Osteocyte (in vitro differentiated cells): ENCODE measurements around the gene CWC27. TPM values are rescaled to one million over a fixed set of nuclear protein-coding genes. Genes with fewer than 3 reads are reported as not detected.

ENCODE experiments used
- DNase-seq: peaks from one replicate; pipeline ENCODE4 v3.0.0; 2021; ENCODE audit warnings: mixed read lengths; ENCODE audit not compliant: unreplicated experiment; ENCODE audit errors: extremely low spot score
- H3K27ac Mint-ChIP-seq: one replicate; pipeline ENCODE4 v1.8.0; 2021; ENCODE audit warnings: mild to moderate bottlenecking, mixed read lengths; ENCODE audit not compliant: unreplicated experiment
- H3K27me3 Mint-ChIP-seq: one replicate; pipeline ENCODE4 v1.8.0; 2021; ENCODE audit warnings: mixed read lengths; ENCODE audit not compliant: unreplicated experiment
- H3K36me3 Mint-ChIP-seq: one replicate; pipeline ENCODE4 v1.8.0; 2021; ENCODE audit warnings: mixed read lengths; ENCODE audit not compliant: unreplicated experiment
- H3K4me1 Mint-ChIP-seq: one replicate; pipeline ENCODE4 v1.8.0; 2021; ENCODE audit warnings: mixed read lengths; ENCODE audit not compliant: unreplicated experiment
- H3K4me3 Mint-ChIP-seq: one replicate; pipeline ENCODE4 v1.8.0; 2021; ENCODE audit warnings: mild to moderate bottlenecking, moderate library complexity, mixed read lengths; ENCODE audit not compliant: unreplicated experiment
- H3K9me3 Mint-ChIP-seq: one replicate; pipeline ENCODE4 v1.8.0; 2021; ENCODE audit warnings: mixed read lengths; ENCODE audit not compliant: unreplicated experiment
- CTCF ChIP-seq: fragments of 200-600 bp; sonication (generic); IDR thresholded peaks from 2 replicates; pipeline ENCODE4 v1.5.0; 2021; ENCODE audit warnings: antibody characterized with exemption, mild to moderate bottlenecking, moderate library complexity
- total RNA-seq: library from RNA; stranded (reverse); gene quantifications from 2 replicates; pipeline ENCODE4 v1.2.1, GENCODE V29; 2021

CWC27 gene
- total RNA-seq, 1 donor from 2014 or later: 24.7 TPM

- no peak for DNase-seq
- peaks cover 21% of the 10 kb centered on the region for H3K36me3 Mint-ChIP-seq
- TF ChIP-seq CTCF: no peak
- H3K27me3 Mint-ChIP-seq: no peaks in the 10 kb centered on the region
- no peaks in the 10 kb centered on the region for H3K9me3 Mint-ChIP-seq
- no peak overlapping the region for H3K4me3 Mint-ChIP-seq
- no peaks in the 10 kb centered on the region for H3K4me1 Mint-ChIP-seq
- no peak overlapping the region for H3K27ac Mint-ChIP-seq
These were observed 25.9 kb upstream of the CWC27 start for GRCh38 chr5:64742821-64743220.

- H3K4me3 Mint-ChIP-seq: no peak overlapping the region
- H3K27ac Mint-ChIP-seq: no peak overlapping the region
- no peaks in the 10 kb centered on the region for H3K27me3 Mint-ChIP-seq
- no peak for TF ChIP-seq CTCF
- no peak for DNase-seq
- no peaks in the 10 kb centered on the region for H3K4me1 Mint-ChIP-seq
- no peaks in the 10 kb centered on the region for H3K9me3 Mint-ChIP-seq
- H3K36me3 Mint-ChIP-seq: peaks cover 12% of the 10 kb centered on the region
These were observed 23.8 kb upstream of the CWC27 start for GRCh38 chr5:64744914-64745313.

- peaks cover 10% of the 10 kb centered on the region for H3K36me3 Mint-ChIP-seq
- no peak overlapping the region for H3K4me3 Mint-ChIP-seq
- no peak for DNase-seq
- TF ChIP-seq CTCF: no peak
- no peaks in the 10 kb centered on the region for H3K9me3 Mint-ChIP-seq
- no peaks in the 10 kb centered on the region for H3K4me1 Mint-ChIP-seq
- H3K27ac Mint-ChIP-seq: no peak overlapping the region
- H3K27me3 Mint-ChIP-seq: no peaks in the 10 kb centered on the region
These were observed 22.3 kb upstream of the CWC27 start for GRCh38 chr5:64746446-64746845.

- Mint-ChIP-seq H3K36me3 (peaks cover 13% of the 10 kb centered on the region), H3K9me3 (no peaks in the 10 kb centered on the region), H3K27me3 (no peaks in the 10 kb centered on the region), H3K27ac (no peak overlapping the region), H3K4me3 (no peak overlapping the region), H3K4me1 (no peaks in the 10 kb centered on the region)
- DNase-seq: no peak
- no peak for TF ChIP-seq CTCF
These were observed 19.3 kb upstream of the CWC27 start for GRCh38 chr5:64749385-64749784.

GRCh38 chr5:64754066-64754465 lies 14.7 kb upstream of the CWC27 start:
- Mint-ChIP-seq H3K4me1 (peaks cover 6% of the 10 kb centered on the region), H3K4me3 (no peak overlapping the region), H3K27me3 (no peaks in the 10 kb centered on the region), H3K36me3 (peaks cover 13% of the 10 kb centered on the region), H3K27ac (no peak overlapping the region), H3K9me3 (no peaks in the 10 kb centered on the region)
- TF ChIP-seq CTCF: no peak
- DNase-seq: no peak
